Stimulated activated CD8-positive, alpha-beta memory T cell treated with anti-CD3 and anti-CD28 coated beads, Interleukin-4, amount 100 ng/mL, for 4 hours (primary cell): Measurements from ENCODE around the gene CRHR2.

Source experiments
- DNase-seq, 2 donors: peaks; one replicate each; pipeline ENCODE4 v3.0.0-alpha.2; 2020; ENCODE audit warnings: low read depth in 2 of 2, low spot score in 1 of 2

CRHR2 gene

DNA sequence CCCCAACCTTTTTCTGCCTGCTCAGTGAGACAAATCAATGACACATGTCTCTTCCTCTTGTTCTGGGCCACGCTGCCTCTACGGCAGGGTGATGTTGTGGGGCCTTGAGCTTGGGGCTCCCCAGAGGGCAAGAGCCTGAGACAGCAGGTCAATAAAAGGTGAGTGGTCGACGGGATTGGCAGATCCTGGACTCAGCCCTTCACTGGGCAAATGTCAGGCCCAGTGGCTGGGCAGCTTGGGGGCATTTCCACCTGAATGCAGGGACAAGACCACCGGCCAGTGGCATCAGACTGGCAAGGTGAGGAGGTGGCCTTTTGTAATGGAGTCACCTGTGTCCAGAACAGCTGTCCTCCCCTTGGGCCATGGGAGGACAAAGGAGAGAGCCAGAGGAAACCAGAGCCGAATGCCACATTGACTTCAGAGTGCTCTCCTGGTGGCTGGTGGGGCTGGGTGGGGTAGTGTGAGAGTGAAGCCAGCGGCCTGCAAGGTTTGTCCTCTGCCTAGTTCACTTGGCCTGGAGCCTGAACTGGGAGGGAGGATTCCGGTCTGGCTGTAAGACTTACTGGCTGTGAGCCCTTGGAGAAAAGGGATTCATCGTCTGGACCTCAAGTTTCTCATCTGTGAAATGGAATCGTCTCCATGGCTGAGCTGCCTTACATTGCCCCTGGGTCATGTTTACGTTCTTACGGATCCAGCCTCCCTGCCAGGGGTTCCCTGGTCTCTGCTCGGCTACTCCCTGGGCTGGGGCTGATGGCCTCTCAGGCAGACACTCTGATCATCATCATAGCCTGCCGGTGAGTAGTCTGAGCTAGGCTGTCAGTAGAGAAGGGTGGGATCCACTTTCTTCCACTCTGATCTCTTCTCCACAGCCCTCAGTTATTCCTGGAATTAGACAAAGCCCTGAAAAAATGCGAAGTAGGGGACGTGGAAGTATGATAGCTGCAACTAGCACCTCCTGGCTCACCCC is 25.4 kb upstream of the CRHR2 start:
- DNase-seq = no peak

- DNase-seq = no peak
Measured at GRCh38 chr7:30706908-30707307, 24.7 kb upstream of the CRHR2 start.

GRCh38 chr7:30706316-30706715 is 24.1 kb upstream of the CRHR2 start:
- no peak for DNase-seq

- no peak for DNase-seq
Measured at GRCh38 chr7:30705596-30705995, 23.3 kb upstream of the CRHR2 start.

DNA sequence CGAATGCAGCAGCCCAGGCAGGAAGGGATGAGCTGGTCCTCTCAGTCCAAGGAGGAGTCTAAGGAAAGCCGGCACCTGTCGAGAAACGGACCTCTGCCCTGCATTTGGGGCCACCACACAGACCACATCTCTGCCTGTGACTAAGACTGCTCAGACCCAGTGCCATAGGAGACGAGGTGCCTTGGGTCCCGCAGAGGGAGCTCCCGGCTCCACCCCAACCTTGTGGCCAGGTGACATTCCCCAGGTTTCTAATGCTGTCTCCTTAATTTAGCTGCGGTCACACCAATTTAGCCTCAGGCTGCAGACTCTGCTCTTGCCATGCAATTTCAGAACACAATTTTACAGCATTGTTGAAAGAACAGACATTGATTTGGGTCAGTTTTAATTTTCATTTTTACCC is 22.8 kb upstream of the CRHR2 start:
- DNase-seq = no peak

DNA sequence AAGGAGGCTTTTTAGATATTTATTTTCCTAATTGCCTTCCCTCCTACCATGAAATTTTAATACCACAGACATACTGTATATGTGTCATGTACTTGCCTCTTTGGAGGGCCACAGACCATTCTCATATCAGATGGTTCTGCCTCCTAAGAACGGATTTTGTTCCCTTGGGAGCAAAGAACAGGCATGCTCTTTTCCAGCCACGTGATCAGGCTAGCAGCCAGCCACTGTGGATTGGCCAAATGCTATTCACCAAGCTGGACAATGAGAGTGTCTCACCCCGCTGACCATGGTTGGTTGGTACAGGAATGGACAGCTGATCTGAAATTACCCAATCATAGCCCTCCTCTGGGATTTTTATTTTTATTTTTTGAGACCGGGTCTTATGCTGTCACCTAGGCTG is 21.5 kb upstream of the CRHR2 start:
- DNase-seq = no peak

DNA sequence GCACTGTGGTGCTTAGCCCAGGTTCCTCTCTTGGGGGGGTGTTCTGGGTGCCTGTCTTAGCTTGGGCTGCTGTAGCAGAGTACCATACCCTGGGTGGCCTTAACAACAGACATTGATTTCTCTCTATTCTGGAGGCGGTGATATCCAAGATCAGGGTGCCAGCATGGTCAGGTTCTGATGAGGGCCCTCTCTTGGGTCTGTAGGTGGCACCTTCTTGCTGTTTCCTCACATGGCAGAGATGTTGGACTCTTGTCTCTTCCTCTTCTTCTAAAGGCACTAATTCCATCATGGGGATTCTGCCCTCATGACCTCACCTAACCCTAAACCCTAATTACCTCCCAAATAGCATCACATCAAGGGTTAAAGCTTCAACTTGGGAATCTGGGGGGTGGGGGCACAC is 19.9 kb upstream of the CRHR2 start:
- DNase-seq = no peak

- no peak for DNase-seq
Measured at GRCh38 chr7:30700941-30701340, 18.7 kb upstream of the CRHR2 start.

GRCh38 chr7:30699706-30700495 is 17.6 kb upstream of the CRHR2 start:
- DNase-seq = no peak

- no peak for DNase-seq
Measured at GRCh38 chr7:30698481-30698880, 16.2 kb upstream of the CRHR2 start.

DNA sequence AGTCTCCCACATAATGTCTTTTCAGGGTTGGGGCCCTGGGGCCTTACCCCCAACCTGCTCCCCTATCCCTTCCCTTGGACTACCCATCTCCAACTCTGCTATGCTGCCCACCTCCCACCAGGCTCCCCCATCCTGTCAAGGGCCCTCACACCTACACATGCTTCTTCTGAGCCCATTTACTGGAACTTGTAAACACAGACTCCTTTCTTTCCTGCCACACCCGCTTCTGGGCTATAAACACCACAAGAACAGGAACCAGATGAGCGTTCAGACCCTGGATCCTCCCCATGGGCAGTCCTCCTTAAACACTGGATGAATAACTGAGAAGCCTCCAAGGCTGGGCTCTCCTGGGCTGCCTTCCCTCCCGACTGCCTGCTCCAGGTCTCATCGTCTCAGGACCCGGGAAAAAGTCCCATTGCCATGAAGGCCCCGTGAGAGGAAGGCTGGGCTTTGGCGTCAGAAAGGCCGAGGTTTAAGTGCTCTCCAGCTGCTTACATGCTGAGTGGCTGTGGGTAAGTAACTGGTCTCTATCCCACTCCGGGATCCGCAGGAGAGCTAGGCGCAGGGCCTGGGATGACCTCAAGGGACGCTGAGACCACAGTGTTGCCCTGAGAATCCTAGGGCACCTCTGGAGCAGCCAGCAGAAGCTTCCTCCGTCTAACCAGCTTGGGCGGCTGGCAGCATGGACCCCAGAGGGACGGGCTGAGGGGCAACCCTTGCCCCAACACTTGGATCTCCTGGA is 15.6 kb upstream of the CRHR2 start:
- no peak for DNase-seq

DNA sequence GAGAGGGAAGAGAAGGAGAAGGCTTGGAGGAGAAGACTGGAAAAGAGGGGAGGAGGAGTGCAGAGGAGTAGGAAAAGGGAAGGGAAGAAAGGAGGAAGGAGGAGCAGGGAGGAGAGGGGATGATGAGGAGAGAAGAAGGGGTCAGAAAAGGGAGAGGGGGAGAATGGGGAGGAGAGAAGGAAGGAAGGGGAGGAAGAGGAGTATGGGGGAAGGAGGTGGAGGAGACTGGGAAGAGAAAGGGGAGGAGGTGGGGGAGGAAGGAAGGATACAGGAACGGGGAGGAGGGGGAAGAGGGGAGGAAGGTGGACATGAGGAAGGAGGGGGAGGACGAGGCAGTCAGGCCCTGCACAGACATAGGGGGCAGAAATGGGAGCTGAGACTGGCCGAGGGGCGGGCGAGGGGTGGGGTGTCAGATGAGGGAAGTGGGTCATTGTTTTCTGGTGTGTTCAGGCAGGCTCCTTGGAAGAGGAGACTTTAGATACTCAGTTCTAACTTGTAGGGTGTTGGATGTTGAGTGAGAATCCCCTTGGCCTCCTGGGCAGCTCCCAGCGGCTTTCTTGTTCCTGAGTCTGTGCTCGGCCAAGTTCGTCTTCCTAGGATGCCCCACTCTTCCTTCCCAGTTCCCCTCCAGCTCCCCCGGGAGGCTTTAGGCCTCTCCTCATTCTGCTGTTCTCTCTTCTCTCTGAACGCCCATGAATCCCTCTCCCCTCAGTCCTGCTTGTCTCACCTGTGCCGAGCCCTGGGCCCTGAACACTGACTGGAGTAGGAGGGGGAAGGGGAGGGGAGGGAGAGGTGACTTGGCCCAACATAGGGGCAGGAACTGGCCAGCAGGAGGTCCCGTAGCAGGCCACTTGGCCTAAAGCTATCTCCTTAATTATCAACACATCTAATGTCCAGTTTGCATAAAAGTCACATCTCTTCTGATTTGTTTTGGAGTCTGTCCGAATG is 12.8 kb upstream of the CRHR2 start:
- DNase-seq = no peak

GRCh38 chr7:30694218-30694745 is 12.0 kb upstream of the CRHR2 start:
- no peak for DNase-seq

- no peak for DNase-seq
Measured at GRCh38 chr7:30692882-30693281, 10.6 kb upstream of the CRHR2 start.

DNA sequence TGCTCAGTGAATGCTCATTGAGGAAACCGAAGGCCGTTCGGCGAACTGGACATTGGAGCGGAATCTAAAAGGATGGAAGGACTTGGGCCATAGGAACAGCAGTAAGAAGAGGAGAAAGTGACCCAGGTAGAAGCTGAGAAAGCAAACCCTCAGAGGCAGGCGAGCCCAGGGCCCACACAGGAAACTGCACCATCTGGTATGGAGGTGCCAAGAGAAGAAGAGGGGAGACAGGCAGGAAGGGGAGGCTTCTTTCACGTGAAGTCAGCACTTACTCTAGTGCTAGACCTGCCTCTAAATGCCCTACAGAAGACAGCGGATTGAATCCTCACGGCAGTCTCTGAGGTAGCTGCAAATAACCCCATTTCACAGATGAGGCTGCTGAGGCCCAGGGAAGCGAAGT is 10.2 kb upstream of the CRHR2 start:
- no peak for DNase-seq

DNA sequence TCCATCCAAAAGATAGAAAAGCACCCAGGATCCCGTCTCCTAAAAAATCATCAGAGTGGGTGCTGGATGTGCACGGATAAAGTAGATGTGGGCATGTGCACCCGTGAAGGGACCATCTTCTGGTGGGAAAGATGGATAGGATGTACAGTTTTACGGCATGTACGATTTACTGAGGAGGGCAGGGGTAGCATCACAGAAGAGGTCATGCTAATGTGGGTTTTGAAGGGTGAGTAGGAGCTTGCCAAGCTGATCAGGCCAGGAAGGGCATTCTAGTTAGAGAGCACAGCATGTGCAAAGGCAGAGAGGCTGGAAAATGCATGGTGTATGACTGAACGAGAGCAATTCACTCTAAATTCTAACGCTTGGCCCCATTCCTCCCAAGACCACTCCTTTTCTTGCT is 7.8 kb upstream of the CRHR2 start:
- no peak for DNase-seq

DNA sequence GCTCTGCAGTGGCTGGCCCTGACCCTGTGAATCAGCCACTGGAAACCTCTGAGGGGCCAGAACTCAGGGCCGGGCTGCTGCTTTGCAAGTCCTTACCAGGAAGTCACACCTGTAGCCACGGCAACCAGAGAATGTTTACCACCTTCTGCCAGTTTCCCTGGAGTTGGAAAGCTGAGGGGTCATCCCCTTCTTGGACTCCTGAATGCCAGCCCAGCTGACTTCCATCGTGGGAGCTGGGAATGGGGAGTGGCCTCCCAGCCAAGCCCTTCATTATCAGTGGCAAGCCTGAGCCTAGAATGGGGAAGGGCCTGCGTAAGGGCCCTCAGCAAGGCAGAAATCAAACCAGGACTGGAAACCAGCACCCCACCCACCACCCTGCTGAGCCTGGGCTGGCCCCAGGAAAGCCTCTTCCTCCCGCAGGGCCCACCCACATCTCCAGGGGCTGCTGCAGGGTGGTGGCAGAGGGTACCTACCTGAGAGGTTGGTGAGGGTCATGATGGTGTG is 6.5 kb upstream of the CRHR2 start:
- no peak for DNase-seq

- no peak for DNase-seq
Measured at GRCh38 chr7:30687604-30688003, 5.3 kb upstream of the CRHR2 start.

DNA sequence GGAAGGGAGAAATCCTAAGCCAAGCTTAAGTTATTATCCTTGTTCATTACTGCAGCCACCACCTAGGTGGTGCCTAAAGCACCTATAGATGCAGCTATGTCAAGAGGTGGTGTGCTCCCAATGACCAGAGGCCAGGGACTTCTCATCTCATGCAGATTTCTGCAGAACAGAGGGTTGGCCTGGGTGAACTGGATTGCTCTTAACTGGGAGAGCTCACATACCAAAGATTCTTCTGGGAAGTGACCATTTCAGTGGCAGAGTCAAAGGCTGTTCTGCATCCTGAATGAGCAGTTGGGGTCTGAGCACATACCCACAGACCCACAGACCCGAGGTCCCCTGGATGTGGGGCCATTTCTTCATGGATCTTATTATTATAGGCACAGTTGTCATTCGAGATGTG is 2.1 kb upstream of the CRHR2 start:
- DNase-seq = no peak

DNA sequence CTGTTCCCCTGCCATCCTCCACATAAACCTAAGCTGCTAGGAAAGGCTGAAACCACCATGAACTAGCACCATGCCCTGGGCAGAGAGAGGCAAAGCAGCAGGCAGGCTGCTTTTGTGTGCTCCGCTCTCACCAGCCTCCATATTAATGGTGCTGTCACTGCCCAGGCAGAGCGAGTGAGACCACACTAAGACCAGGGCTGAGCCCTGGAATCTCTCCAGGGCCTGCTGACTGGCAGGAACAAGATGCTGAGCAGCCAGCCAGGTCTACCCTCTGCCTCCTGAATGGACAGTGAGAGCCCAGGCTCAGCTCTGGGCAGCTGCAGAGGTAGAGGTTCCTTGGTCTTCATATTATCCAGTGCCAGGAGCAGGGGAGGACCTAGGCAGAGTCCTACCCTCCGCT is 1.6 kb upstream of the CRHR2 start:
- no peak for DNase-seq
